SK-N-SH treated with all-trans-retinoic acid at 6 μM for 48 hours (cell line): Measurements from ENCODE around the gene IDUA.
A peak's percentile ranks its signal among the peaks of the same experiment; 100 is the strongest.

Source experiments
- ATAC-seq: fragments of 200-7000 bp; cut with Tn5 transposase; 3 replicates; pipeline ENCODE4 v1.9.1; 2020; ENCODE audit warnings: mild to moderate bottlenecking, moderate library complexity
- ARNTL ChIP-seq: fragments of 450-650 bp; formaldehyde crosslinking; IDR thresholded peaks from 2 replicates; pipeline ENCODE4 v1.5.0; 2020; ENCODE audit warnings: low read depth, mild to moderate bottlenecking, moderate library complexity, borderline replicate concordance
- BACH2 ChIP-seq: fragments of 250-450 bp; sonication (Bioruptor Pico); IDR thresholded peaks from 2 replicates; pipeline ENCODE4 v1.9.0; 2021; ENCODE audit warnings: mild to moderate bottlenecking, borderline replicate concordance
- CSDC2 ChIP-seq: fragments of 250-450 bp; sonication (Bioruptor Pico); IDR thresholded peaks from 2 replicates; pipeline ENCODE4 v1.5.0; 2020; ENCODE audit warnings: mild to moderate bottlenecking, moderate library complexity
- CSRNP3 ChIP-seq: fragments of 250-450 bp; sonication (Bioruptor Pico); IDR thresholded peaks from 2 replicates; pipeline ENCODE4 v1.5.1; 2021; ENCODE audit warnings: mild to moderate bottlenecking, moderate library complexity
- ESRRG ChIP-seq: fragments of 250-450 bp; sonication (Bioruptor Pico); IDR thresholded peaks from 2 replicates; pipeline ENCODE4 v1.6.1; 2021; ENCODE audit warnings: mild to moderate bottlenecking
- GLIS3 ChIP-seq: fragments of 250-450 bp; sonication (Bioruptor Pico); IDR thresholded peaks from 2 replicates; pipeline ENCODE4 v1.5.0; 2020; ENCODE audit warnings: mild to moderate bottlenecking, moderate library complexity
- ISL1 ChIP-seq: fragments of 250-450 bp; sonication (Bioruptor Pico); IDR thresholded peaks from 2 replicates; pipeline ENCODE4 v2.1.2; 2022; ENCODE audit warnings: mild to moderate bottlenecking, moderate library complexity
- OSR1 ChIP-seq: fragments of 250-450 bp; sonication (Bioruptor Pico); IDR thresholded peaks from 2 replicates; pipeline ENCODE4 v1.8.0; 2022; ENCODE audit warnings: moderate library complexity, mild to moderate bottlenecking, inconsistent platforms
- PATZ1 ChIP-seq: fragments of 250-450 bp; sonication (Bioruptor Pico); IDR thresholded peaks from 2 replicates; pipeline ENCODE4 v1.8.0; 2020; ENCODE audit warnings: mild to moderate bottlenecking, moderate library complexity, borderline replicate concordance
- POU6F1 ChIP-seq: fragments of 250-450 bp; sonication (Bioruptor Pico); IDR thresholded peaks from 2 replicates; pipeline ENCODE4 v1.8.0; 2021; ENCODE audit warnings: low read depth, mild to moderate bottlenecking, moderate library complexity, borderline replicate concordance
- PPARA ChIP-seq: fragments of 250-450 bp; sonication (Bioruptor Pico); IDR thresholded peaks from 2 replicates; pipeline ENCODE4 v1.5.0; 2020; ENCODE audit warnings: mild to moderate bottlenecking, borderline replicate concordance
- RARB ChIP-seq: fragments of 250-450 bp; sonication (Bioruptor Pico); IDR thresholded peaks from 2 replicates; pipeline ENCODE4 v1.8.0; 2021; ENCODE audit warnings: mild to moderate bottlenecking, moderate library complexity
- SNAI2 ChIP-seq: fragments of 250-450 bp; sonication (Bioruptor Pico); IDR thresholded peaks from 2 replicates; pipeline ENCODE4 v1.5.0; 2020; ENCODE audit warnings: mild to moderate bottlenecking, moderate library complexity
- TCF4 ChIP-seq: fragments of 250-450 bp; sonication (Bioruptor Pico); IDR thresholded peaks from 2 replicates; pipeline ENCODE4 v1.8.0; 2021; ENCODE audit warnings: mild to moderate bottlenecking, moderate library complexity, borderline replicate concordance
- TOX ChIP-seq: fragments of 250-450 bp; sonication (Bioruptor Pico); IDR thresholded peaks from 2 replicates; pipeline ENCODE4 v1.8.0; 2021; ENCODE audit warnings: mild to moderate bottlenecking, moderate library complexity, borderline replicate concordance
- ZC3H10 ChIP-seq: fragments of 250-450 bp; sonication (Bioruptor Pico); IDR thresholded peaks from 2 replicates; pipeline ENCODE4 v1.5.1; 2021; ENCODE audit warnings: mild to moderate bottlenecking, moderate library complexity
- ZFP3 ChIP-seq: fragments of 250-450 bp; sonication (Bioruptor Pico); IDR thresholded peaks from 2 replicates; pipeline ENCODE4 v1.5.0; 2020; ENCODE audit warnings: mild to moderate bottlenecking, moderate library complexity
- ZFP30 ChIP-seq: fragments of 450-650 bp; formaldehyde crosslinking; IDR thresholded peaks from 2 replicates; pipeline ENCODE4 v1.5.0; 2022; ENCODE audit warnings: mild to moderate bottlenecking, moderate library complexity
- ZNF565 ChIP-seq: fragments of 450-650 bp; formaldehyde crosslinking; conservative IDR thresholded peaks from 2 replicates; pipeline ENCODE4 v1.5.0; 2020; ENCODE audit warnings: low read depth, mild to moderate bottlenecking, moderate library complexity
- ZNF70 ChIP-seq: fragments of 450-650 bp; formaldehyde crosslinking; IDR thresholded peaks from 2 replicates; pipeline ENCODE4 v1.5.0; 2020; ENCODE audit warnings: mild to moderate bottlenecking, moderate library complexity

Gene IDUA

GRCh38 chr4:1038948-1039492 lies 52.2 kb downstream of the IDUA start (continued):
- TF ChIP-seq ZNF565 (CRISPR knock-in tag) (no peak), CSRNP3 (CRISPR knock-in tag) (no peak), TOX (no peak), RARB (CRISPR knock-in tag) (no peak), GLIS3 (CRISPR knock-in tag) (no peak), SNAI2 (CRISPR knock-in tag) (no peak), ESRRG (CRISPR knock-in tag) (no peak), ZFP3 (CRISPR knock-in tag) (no peak), PPARA (CRISPR knock-in tag) (no peak), ISL1 (CRISPR knock-in tag) (no peak), BACH2 (CRISPR knock-in tag) (no peak)

- ATAC-seq = peak; percentile 23; the same call in 1 of the 3 replicates
- TF ChIP-seq PPARA (CRISPR knock-in tag) = no peak
- no peak for TF ChIP-seq ZFP3 (CRISPR knock-in tag)
- no peak for TF ChIP-seq ZFP30 (CRISPR knock-in tag)
- TF ChIP-seq POU6F1 (CRISPR knock-in tag) = no peak
Measured at GRCh38 chr4:1039493-1040343, 52.9 kb downstream of the IDUA start.

GRCh38 chr4:1040344-1041146 lies 53.7 kb downstream of the IDUA start:
- no peak for ATAC-seq
- TF ChIP-seq CSRNP3 (CRISPR knock-in tag) (no peak), OSR1 (CRISPR knock-in tag) (no peak), TCF4 (CRISPR knock-in tag) (no peak), ARNTL (CRISPR knock-in tag) (no peak), GLIS3 (CRISPR knock-in tag) (no peak), ISL1 (CRISPR knock-in tag) (no peak), ZC3H10 (CRISPR knock-in tag) (no peak), ZNF70 (CRISPR knock-in tag) (no peak), PPARA (CRISPR knock-in tag) (no peak), RARB (CRISPR knock-in tag) (no peak), PATZ1 (CRISPR knock-in tag) (no peak), ZFP30 (CRISPR knock-in tag) (no peak), SNAI2 (CRISPR knock-in tag) (no peak), CSDC2 (CRISPR knock-in tag) (no peak), BACH2 (CRISPR knock-in tag) (no peak)
